NCI-H2227 treated with DMSO at 0.1 percent for 48 hours (cell line): ENCODE measurements around the gene ANGPTL2.
"Not testable (repeated sequence)": the region's sequence is repeated elsewhere in the genome, so short reads cannot be mapped to it uniquely, and the experiment has no call there.

Experiments
- DNase-seq: peaks from one replicate; lab custom pipeline; 2025; lab: John Stamatoyannopoulos, UW

Gene ANGPTL2

DNA sequence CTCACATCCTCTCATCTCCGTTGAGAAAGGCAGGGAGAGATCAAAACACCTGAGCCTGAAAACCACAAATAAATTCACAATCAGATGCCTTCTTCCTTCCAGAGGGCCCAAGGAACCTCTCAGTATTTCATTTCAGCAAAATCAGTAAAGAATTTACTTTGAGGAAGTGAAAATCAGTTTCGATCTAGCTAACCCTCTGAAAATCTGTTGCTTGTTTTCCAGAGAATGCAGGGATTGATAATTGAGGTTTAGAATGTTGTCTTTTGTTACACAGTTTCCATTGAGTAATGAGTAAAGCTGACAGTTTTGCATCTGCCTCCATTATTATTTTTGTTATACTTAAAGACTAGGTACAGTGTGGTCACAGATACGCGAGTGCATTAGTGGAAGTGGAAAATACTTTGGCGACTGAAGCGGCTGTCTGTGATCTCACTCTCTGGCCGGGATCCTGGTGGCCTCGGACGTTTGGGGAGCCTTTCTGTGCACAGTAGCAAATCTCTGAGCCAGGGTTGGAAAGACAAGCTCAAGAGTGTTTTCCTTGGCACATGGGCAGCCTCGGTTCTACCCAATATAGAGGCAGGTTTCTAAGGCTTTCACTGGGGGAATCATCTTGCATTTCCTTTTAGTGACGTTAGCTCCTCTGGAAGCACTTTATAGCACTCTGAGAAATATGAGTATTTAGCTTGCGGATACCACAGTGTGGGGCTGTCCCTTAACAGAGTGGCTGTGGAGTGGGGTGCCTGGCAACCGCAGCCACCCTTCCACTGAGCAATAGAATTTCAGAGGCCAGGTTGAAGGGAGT, 32.2 kb upstream of the ANGPTL2 start:
- DNase-seq = no peak

DNA sequence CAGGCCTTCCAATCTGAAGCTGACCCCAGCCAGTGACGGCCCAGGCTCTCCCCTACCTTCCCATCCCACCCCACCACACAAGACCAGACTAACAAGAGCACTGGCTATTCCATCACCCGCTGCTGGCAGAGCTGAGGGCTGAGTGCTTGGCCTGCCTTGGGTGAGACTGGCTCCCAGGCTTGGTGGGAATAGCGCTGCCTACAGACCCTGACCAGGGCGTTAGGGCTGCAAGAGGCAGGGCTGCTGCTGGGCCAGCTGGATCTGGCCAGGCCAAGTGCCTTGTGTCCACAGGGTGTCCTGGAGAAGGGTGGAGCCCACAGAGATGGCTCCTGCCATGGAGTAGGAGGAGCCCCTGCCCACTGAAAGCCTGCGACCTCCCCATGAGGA, 31.6 kb upstream of the ANGPTL2 start:
- DNase-seq = no peak

DNA sequence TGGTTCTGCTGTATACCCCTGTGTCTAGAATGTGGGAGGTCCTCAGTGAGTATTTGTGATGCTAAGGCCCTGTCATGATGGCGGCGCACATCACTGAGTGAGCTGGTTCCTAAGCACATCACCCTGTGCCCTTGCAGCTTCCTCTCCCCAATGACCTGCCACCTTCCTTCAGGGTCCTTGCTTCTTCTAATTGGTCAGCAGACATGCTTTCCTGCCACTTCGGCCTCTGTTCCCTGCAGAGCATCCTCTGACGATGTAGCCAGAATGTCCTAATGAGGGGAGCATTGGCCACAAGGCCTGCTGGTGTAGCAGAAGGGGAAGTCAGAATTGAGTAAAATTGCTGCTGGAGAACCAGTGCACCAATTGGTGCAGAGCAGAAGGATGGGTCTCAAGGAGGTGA, 31.1 kb upstream of the ANGPTL2 start:
- DNase-seq = no peak

DNA sequence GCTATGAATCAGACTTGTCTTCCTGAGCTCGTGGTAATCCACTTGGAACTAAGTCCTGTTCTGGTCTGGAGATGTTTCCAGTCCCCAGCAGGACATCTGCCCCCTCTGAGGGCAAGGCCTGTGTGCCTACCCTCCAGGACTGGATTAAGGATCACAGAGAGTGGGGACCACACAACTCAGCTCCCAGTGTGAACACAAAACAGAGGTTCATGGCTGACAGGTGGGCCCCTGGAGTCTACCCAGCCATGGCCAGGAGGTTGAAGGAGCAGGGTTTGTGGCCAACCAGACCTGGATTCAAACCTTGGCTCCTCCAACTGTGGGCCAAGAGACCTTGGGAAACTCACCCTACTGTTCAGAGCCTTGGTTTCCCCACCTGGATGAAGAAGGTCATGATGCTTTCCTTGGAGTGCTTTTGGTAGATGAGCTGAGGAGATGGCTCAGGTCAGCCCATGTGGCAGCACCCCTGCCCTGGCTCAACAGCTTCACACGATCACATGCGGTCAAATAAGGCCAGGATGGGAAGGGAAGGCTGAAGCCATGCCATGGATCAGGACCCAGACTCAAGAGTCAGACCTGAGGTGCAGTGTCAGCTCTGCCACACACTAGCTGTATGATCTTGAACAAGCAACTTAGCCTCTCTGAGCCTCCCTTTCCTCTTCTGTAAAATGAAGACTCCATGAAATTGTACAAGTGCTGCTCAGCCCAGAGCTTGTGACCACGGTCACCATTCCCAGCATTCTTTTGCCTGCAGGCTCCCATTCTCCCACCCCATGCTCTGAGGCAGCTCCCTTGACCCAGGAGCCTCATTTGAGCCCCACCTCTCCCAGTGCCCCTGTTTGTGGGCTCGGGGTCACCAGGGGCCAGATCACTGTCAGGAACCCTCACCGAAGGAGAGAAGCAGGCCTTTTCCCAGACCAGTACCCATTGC, 27.3 kb upstream of the ANGPTL2 start:
- DNase-seq = no peak

DNA sequence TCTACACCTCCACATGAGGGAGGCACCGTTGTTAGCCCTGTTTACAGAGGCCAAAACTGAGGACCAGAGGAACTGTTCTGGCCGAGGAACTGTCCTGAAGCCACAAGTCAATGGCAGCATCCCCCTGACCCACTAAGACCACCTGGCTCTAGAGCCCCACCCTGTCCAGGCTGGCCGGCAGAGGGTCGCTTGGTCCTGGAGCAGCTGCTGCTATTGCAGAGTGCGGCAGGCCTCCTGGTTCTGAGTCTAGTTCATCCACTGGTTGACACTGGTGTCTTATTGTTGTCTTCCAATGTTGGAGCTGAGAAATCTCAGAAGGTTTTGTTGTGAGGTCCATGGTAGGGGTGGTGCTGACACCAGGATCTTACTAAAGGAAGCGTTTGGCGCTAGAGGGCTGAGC, 26.6 kb upstream of the ANGPTL2 start:
- DNase-seq = no peak

DNA sequence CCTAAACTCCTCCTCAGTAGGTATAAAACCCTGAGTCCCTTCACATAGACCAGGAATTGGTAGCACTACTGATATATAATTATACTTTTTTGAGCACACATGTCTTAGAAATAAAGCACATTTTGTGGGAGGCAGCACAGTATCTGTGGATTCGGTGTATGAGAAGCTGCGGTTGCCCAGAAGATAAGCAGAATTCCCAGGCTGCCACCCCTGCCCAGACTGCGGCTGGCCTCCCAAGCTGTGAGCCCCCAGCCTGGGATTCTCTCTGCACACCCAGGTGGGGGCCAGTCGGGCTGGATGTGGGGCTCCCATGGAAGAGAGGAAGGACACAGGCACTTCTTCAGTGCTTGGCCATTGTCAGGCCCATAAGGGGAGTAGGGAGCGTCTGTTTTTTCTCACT, 25.6 kb upstream of the ANGPTL2 start:
- no peak for DNase-seq

DNA sequence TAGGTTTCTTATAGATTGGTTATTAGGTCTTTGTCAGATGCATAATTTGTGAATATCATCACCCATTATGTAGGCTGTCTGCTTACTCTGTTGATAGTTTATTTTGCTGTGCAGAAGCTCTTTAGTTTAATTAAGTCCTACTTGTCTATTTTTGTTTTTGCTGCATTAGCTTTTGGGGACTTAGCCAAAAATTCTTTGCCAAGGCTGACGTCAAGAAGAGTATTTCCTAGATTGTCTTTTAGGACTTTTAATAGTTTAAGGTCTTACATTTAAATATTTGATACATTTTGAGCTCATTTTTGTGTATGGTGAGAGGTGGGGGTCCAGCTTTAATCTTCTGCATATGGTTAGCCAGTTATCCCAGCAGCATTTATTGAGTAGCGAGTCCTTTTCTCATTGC, 24.8 kb upstream of the ANGPTL2 start:
- DNase-seq = no peak

DNA sequence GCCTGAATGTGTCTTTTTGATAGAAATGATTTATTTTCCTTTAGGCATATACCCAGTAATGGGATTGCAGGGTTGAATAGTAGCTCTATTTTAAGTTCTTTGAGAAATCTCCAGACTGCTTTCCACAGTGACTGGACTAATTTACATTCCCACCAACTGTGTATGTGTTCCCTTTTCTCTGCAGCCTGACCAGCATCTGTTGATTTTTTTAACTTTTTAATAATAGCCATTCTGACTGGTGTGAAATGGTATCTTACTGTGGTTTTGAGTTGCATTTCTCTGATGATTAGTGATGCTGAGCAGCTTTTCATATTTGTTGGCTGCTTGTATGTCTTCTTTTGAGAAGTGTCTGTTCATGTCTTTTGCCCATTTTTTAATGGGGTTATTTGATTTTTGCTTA, 24.4 kb upstream of the ANGPTL2 start:
- DNase-seq = not testable (repeated sequence)

DNA sequence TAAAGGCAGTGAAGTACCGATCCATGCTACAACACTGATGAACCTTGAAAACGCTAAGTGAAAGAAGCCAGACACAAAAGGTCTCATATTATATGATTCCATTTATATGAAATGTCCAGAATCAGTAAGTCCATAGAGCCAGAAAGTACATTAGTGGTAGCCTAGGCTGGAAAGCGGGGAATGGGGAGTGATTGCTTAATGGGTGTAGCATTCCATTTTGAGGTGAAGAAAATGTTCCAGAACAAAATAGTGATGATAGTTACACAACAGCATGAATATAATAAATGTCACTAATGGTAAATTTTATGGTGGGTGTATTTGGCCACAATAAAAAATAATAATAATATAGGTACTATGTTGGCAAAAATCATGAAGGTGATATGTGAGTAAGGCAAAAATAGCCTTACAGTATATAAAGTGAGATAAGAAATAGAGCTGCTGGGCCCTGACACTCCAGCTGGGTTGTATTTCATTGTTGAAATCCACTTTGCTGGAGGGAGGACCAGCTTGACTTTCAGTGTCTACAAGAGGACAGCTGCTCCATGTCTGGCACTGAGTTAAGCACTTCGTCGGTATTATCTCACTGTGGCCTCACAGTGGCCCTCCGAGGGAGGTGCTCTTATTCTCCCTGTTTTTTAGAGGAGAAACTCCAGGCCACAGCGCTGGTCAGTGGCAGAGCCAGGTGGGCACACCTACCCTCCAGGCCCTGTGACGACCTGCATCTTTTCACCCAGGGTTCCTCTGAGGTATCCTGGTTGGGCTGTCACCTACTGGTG, 22.4 kb upstream of the ANGPTL2 start:
- no peak for DNase-seq

DNA sequence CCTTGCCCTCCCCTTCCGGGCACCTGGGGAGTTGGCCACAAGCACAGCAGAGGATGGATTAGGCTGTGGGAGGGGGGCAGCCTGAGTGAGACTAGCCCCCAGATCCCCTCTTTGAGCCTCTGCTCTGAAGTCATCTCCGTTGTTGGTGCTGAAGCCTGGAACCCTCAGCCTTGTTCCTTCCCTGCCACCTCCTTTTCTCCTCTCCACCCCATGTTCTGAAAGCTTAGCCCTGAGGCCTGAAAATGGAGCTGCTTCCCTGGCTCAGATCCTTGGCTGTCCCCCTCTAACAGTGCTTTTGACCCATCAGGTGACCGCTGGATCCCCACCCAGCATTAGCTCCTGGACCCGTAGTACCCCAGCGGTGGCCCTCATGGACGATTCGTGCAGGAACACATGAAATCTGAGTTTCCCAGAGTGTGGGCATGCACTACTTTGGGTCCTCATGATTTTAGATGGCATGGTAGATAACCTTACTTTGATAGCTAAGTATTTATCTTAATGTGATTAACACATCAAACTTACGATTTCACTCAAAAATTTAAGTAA, 21.6 kb upstream of the ANGPTL2 start:
- DNase-seq = no peak

DNA sequence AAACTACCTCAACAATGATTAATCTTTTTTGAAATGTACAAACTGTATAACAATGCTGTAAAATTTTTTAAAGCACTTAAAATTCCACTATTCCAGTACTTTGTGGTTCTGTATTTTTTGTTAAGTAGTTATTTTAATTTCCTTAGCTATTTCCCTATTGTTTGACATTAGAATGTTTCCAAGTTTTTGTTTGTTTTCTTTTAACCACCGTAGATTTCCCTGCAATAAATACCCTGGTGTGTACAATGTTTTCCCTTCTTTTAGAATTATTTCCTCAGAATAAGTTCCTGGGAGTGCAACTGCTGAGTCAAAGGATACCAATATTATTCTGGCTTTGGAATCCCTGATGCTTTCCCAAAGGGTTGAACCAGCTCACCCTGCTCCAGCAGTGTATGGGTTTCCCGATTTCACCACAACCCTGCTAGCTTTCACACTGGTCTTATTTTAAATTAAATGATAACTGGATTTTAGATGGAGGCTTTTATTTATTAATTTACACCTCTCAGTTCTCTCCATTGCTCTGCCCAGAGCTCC, 20.6 kb upstream of the ANGPTL2 start:
- no peak for DNase-seq

DNA sequence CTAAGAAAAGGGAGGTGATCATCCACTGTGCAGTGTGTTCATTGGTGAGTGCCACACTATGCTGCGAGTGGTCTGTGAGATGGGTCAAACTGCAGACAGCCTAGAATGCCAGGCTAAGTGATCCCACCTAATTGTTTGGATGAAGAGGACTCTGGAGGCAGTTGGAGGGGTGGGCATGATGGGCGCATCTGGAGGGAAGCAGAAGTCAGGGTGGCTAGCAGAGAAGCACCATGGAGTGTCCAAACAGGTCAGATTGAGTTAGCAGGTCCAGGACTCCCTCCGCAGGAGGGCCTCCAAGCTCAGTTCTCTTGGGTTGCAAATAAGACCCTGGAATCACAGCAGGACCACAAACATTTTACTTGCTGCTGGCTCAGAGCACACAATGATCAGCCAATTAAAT, 19.9 kb upstream of the ANGPTL2 start:
- no peak for DNase-seq

DNA sequence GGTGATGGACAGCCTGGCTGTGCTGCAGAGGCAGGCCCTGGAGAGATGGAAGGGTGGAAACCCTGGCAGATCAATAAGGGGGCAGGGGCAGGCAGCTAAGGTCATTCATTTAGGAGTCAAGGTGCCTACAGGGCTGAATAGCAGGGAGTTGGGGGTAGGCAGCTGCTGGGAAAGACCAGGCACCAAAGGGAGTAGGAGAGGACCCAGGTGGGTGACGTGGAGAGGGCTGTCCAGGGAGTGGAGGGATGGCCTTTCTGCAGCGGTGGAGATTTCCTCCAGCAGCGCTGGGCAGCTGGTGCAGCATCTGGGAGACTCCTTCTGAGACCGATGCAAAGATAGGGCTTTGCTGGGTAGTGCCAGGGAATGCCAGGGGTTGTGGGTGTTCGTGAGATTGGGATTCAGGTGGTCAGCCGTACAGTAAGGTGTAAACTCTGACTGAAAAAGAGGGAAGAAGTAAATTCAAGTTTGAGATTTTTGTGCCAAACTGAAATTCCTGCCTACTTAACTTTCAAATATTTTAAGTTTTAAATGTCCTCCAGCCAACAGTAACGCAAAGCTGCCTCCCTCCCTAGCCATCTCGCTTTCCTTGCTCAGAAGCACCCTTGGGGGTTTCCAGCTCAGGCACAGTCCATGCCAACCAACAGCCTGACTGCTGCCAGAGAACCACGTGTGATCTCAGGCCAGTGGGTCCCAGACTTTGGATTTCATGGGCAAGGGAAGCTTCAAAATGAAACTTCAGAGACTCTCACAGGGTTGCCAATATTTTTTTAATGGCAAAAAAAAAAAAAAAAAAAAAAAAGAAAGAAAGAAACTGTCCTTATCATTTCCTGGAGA, 18.6 kb upstream of the ANGPTL2 start:
- no peak for DNase-seq

DNA sequence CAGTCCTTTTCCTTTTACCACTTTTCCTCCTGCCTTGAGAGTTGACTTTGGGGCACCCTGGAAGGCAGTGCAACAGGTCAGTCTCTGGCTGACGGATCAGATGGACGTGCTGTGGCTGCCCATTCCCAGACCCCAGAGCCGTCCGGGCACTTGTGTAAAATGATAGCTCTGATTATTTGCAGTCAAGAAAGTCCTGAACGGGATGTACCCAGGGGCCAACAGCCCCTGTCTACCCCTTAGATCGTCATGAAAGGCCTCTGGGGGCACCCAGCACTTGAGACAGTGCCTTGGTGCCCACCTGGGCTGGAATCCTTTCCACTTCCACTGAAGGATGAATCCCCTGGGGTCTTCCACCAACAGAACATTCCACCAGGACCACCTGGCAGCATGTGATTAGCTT, 17.7 kb upstream of the ANGPTL2 start:
- DNase-seq = no peak

DNA sequence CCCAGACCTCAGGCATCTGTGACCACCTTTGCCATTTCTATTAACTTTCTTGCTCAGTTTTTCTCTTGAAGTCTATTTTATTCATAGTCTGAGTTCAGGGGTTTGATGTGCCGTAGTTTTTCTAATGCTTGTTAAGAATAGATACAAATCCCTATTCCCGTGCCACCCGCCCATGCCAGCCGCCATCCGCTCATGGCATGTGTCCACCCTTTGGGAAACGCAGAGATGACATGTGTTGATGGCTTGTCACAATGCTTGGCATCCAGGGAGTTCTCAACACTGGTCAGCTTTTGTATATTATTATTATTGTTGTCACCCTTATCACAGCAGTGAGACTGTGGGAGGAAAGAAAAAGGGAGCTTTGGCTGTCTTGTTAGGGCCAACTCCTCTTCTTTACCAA, 17.3 kb upstream of the ANGPTL2 start:
- no peak for DNase-seq

DNA sequence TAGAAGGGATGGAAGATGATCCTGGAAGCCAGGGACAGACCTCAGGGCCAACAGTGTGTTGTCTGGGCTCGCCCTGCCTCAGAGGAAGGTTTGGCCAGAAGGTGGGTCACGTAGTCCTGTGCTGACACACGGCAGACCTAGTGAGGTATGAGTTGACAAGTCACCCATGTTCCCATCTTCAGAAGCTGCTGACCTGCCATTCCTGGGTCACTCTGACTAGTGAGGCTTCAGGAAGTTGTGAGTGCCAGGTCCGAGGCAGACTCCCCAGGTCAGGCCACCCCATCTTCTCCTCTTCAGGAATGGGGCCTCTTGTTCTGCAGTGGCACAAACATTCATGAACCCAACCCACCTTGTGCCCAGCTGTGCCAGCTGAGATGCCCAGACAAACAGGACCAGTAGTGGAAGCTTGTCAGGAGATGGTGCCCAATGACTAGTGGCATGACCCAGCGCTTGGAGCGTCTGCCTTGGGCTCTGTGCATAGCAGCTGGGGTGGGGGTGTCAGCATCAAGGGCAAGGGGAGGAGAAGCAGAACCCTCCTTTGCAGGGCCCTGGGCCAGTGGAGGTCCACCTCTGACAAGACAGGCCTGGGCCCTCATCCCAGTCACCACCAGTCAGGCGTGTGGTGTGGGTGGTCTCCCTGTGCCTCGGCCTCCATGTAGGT, 16.8 kb upstream of the ANGPTL2 start:
- no peak for DNase-seq

DNA sequence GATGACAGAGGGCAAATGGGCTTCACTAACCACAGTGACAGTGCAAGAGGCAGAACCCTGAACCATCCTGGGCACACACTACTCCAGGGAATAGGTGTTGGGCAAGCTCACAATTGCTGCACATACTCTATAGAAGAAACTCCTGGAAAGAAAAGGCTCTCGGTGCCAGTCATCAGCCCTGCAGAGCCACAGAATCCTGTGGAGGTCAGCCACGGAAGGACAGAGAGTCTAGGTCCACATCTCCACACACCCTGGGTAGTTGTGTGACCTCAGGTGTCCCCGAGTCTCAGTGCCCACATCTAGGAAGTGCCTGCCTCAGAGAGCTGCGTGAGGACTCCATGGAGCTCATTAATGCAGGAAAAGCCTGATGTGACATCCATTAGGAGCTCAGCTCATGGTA, 16.0 kb upstream of the ANGPTL2 start:
- no peak for DNase-seq

DNA sequence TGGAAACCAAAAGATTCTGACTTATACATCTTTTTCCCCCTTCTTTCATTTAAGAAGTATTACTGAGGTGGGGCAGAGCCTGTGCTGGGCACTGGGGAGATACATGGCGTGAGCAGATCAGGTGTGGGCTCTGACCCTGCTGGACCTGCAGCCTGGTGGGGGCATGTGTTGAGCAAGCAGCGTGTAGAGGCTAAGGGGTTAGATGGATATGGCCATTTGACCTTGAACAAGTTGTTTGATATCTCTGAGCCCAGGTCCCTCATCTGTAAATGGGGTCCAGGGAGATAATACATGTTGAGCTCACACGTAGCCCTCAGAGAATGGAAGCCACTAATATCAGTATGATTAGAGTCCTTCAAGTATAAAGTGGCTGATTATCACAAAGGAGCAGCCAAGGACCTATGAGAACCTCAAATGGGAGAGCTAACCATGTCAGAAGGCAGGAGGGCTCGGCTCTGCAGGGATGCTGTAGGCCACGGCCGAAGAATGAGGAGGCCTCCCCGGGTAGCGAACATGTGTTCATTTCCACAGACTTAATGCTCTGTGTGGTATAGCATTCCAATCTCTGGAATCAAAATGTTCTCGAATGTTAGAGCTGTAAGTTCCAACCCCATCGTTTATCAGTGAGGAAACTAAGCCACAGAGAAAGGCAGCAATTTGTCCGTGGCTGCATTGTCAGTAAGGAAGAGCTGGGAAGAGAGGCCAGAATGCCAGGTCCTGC, 15.4 kb upstream of the ANGPTL2 start:
- DNase-seq = no peak

DNA sequence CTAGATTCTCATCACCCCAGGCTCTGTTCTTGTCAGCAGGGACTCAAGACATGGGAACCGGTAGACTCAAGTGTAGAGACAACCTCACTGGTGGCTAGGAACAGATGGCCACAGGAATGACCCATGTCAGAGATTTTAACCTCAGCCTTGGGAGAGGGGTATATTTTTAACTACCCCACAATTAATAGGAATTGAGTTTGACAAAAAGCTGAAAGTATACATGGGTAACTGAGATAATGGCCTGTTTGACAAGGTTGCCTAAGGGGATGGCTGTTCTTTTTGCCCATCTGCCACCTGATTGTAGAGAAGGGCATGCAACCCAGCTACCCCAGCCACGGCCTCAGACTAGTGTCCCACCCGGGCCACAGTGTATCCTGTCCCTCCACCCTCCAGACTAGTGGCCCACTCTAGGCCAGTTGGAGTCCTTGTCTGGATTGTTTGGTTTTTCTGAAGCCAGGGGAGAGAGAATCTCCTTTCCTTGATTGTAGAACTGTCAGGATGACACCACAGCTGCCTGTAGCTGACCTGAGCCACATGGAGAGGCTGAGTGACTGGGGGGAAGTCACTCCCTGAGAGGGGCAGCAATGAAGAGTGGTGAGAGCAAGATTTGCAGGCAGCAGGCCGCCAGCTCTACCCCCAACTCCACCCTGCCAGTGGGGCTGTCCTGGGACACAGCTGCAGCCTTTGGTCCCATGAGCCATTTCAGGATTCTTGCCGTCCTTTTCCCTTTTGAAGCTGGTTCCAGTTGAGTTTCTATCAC, 14.6 kb upstream of the ANGPTL2 start:
- DNase-seq = no peak
